HL-60 (cell line): ENCODE results near the gene IMP4.

Experiments
- DNase-seq, 2 experiments: peaks; one replicate each; pipeline ENCODE4 v3.0.0-alpha.2; 2010 to 2020; ENCODE audit warnings: low read depth in 1 of 2, low spot score in 1 of 2
- H3K27ac ChIP-seq: fragments of 250-450 bp; sonication (Bioruptor Pico); replicated peaks from 2 replicates; pipeline ENCODE4 v1.5.1; 2020; ENCODE audit warnings: mild to moderate bottlenecking, moderate library complexity
- H3K27me3 ChIP-seq: fragments of 250-450 bp; sonication (Bioruptor Pico); 2 replicates; pipeline ENCODE4 v1.5.1; 2021; ENCODE audit warnings: mild to moderate bottlenecking, moderate library complexity; ENCODE audit not compliant: insufficient read depth, poor library complexity, severe bottlenecking
- H3K4me3 ChIP-seq: replicated peaks from 2 replicates; pipeline ENCODE4 v1.5.1; 2011; ENCODE audit warnings: mild to moderate bottlenecking, control low read depth, low read length; ENCODE audit not compliant: insufficient read depth
- CTCF ChIP-seq: IDR thresholded peaks from one replicate; pipeline ENCODE4 v1.5.1; 2011; ENCODE audit warnings: low read length, control low read depth, inconsistent platforms; ENCODE audit not compliant: insufficient read depth
- GABPA ChIP-seq: IDR thresholded peaks from 2 replicates; pipeline ENCODE4 v1.6.1; 2012; ENCODE audit warnings: low read depth
- POLR2AphosphoS5 ChIP-seq: IDR thresholded peaks from 2 replicates; pipeline ENCODE4 v1.6.1; 2012; ENCODE audit warnings: low read depth
- REST ChIP-seq: IDR thresholded peaks from 2 replicates; pipeline ENCODE4 v1.6.1; 2012; ENCODE audit warnings: low read depth; ENCODE audit not compliant: insufficient replicate concordance
- SPI1 ChIP-seq: IDR thresholded peaks from 2 replicates; pipeline ENCODE4 v1.6.1; 2012; ENCODE audit warnings: low read depth, mild to moderate bottlenecking, borderline replicate concordance

IMP4 gene

GRCh38 chr2:130346741-130347066 is 4.0 kb downstream of the IMP4 start:
- DNase-seq: no peak
- Histone ChIP-seq H3K27ac (no peak overlapping the region), H3K27me3 (no peaks in the 10 kb centered on the region), H3K4me3 (no peak overlapping the region)
- TF ChIP-seq SPI1 (no peak), REST (no peak), GABPA (no peak), CTCF (no peak)

GRCh38 chr2:130347220-130347925 is 4.7 kb downstream of the IMP4 start:
- TF ChIP-seq GABPA (no peak), REST (no peak), CTCF (no peak), POLR2AphosphoS5 (no peak), SPI1 (no peak)
- H3K4me3 ChIP-seq: no peak overlapping the region
- no peak overlapping the region for H3K27ac ChIP-seq
- H3K27me3 ChIP-seq: no peaks in the 10 kb centered on the region
- DNase-seq: no peak

DNA sequence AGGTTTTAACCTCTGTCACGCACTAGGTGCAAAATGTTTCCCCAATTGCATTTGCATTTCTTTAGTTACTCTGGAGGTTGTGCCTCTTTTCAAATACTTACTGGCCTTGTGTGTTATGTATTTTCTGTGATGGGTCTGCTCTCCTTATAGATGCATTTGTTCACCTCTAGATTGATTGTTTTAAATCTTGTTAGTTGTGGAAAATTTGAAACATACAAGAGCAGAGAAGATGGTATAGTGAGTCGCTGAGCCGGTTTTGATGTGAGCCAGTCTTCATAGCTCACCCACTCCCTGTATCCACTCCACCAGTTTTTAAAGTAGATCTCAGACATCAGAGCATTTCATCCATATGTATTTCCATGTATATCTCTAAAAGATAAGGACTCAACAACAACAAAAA is 6.5 kb downstream of the IMP4 start:
- DNase-seq: no peak
- TF ChIP-seq SPI1 (no peak), REST (no peak), CTCF (no peak), POLR2AphosphoS5 (no peak)
- no peaks in the 10 kb centered on the region for H3K27me3 ChIP-seq
- H3K4me3 ChIP-seq: no peak overlapping the region
- no peak overlapping the region for H3K27ac ChIP-seq
